ENCODE results near the gene ACKR3.

Gene ACKR3

DNA sequence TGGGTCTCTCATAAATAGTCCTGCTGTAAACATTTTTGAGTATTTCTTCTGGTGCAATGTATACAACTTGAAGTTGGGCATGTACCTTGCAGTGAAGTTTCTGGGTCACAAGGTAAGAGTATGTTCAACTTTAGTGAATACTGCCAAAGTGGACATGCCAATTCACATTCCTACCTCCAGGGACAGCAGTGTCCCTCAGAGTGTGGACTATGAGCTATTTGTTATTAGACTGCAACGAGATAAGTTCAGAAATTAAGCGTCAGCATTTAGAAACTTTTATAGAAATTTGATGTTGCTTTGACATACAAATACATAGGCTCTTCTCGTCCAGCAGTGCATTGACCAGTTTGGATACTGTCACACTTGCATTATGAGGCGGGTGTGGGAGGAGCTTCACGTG is 7.2 kb upstream of the ACKR3 start:
- no peaks in the 10 kb centered on the region for H3K4me1 ChIP-seq (ENCODE audit: control insufficient read depth, insufficient read depth, low read length)

DNA sequence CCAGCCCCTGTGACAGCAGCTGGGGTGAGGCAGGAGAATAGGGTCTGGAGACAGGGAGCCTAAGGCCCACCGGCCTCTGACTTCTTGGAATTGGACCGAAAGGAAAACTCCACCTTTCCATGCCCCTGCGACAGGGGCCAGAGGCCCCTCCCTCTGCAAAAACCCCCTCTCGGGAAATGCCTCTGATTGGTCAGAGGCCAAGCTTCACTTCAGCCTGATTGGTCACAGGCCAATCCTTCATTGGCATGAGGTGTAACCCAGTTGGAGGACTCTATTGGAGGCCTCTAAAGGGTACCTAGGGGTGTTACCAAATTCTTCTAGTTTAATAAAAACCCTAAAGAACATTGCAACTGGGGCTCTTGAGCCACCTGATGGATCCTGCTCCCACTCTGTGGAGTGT is 5.7 kb upstream of the ACKR3 start:
- H3K9me3 ChIP-seq (ENCODE audit: control insufficient read depth, low read length) = no peaks in the 10 kb centered on the region
- H3K27me3 ChIP-seq (ENCODE audit: control insufficient read depth, insufficient read depth, low read length) = peaks cover 10% of the 10 kb centered on the region
- peaks cover 4% of the 10 kb centered on the region for H3K4me1 ChIP-seq (ENCODE audit: control insufficient read depth, insufficient read depth, low read length)
- H3K36me3 ChIP-seq (ENCODE audit: control insufficient read depth, insufficient read depth, low read length) = no peaks in the 10 kb centered on the region
- H3K4me3 ChIP-seq (ENCODE audit: low read length) = no peak overlapping the region
- no peak overlapping the region for H3K9ac ChIP-seq (ENCODE audit: low read length)

More for the DNA sequence above, 7.2 kb upstream of the ACKR3 start:
- H3K27me3 ChIP-seq (ENCODE audit: control insufficient read depth, insufficient read depth, low read length) = peaks cover 5% of the 10 kb centered on the region
- no peak overlapping the region for H3K4me3 ChIP-seq (ENCODE audit: low read length)
- H3K9me3 ChIP-seq (ENCODE audit: control insufficient read depth, low read length) = no peaks in the 10 kb centered on the region
- H3K9ac ChIP-seq (ENCODE audit: low read length) = no peak overlapping the region
- no peaks in the 10 kb centered on the region for H3K36me3 ChIP-seq (ENCODE audit: control insufficient read depth, insufficient read depth, low read length)

DNA sequence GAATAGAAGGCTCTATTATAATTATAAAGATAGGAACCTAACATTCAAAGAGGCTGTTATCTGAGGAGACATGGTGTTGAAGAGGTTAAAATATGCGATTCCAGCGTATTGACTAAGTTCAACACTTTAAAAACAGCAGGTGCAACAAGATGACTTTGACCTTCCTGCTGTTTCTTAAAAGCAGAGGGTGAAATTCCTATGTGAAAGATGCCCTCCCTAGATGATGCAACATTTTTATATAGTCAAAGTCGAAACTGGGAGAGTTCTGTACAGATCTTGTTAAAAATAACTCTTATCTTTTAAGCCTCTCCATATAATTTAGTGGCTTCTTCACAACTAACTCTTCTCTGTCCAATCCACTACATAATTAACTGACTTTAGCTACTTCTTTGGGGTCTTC is 4.4 kb upstream of the ACKR3 start:
- H3K9ac ChIP-seq (ENCODE audit: low read length) = no peak overlapping the region
- no peaks in the 10 kb centered on the region for H3K36me3 ChIP-seq (ENCODE audit: control insufficient read depth, insufficient read depth, low read length)
- H3K4me1 ChIP-seq (ENCODE audit: control insufficient read depth, insufficient read depth, low read length) = peaks cover 16% of the 10 kb centered on the region
- H3K9me3 ChIP-seq (ENCODE audit: control insufficient read depth, low read length) = no peaks in the 10 kb centered on the region
- peaks cover 10% of the 10 kb centered on the region for H3K27me3 ChIP-seq (ENCODE audit: control insufficient read depth, insufficient read depth, low read length)
- H3K4me3 ChIP-seq (ENCODE audit: low read length) = no peak overlapping the region

DNA sequence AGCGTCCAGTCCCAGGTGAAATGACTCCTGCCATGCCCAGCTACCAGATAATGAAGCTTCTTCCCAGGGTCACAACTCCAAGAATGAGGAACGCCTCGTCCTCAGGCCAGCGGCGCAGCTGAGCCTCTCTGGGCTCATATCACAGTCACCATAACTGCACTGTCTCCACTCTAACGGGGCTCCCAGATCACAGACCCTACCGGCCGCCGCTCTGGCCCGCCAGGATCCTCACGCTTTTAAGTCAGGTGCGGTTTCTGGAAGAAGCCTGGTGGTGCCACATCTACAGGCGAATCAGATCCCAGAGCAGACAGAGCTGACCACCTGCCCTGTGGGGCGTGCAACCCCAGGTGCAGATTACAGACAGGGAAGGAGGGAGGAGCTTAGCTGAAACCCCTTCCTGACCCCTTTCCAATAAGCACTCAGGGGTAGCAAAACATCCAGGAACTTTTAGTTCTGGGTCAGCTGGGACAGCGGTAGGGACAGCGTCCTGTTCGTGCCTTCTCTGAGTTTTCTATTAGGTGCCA is 3.7 kb upstream of the ACKR3 start:
- no peaks in the 10 kb centered on the region for H3K36me3 ChIP-seq (ENCODE audit: control insufficient read depth, insufficient read depth, low read length)

DNA sequence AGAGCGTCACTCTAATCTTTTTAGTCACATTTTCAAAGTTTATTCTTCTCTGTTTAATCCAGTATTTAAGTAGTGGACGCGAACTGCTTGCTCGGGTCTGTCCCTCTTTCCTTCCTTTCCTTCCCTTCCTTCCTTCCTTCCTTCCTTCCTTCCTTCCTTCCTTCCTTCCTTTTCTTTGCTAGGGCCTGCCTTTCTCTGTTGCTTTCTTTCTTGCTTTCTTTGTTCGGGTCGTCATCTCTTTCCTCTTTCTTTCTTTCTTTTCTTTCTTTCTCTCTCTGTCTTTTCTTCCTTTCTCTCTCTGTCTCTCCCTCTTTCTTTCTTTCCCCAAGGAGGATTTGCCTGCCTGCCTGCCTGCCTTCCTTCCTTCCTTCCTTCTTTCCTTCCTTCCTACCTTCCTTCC is 3.0 kb upstream of the ACKR3 start:
- peaks cover 19% of the 10 kb centered on the region for H3K4me1 ChIP-seq (ENCODE audit: control insufficient read depth, insufficient read depth, low read length)
- H3K36me3 ChIP-seq (ENCODE audit: control insufficient read depth, insufficient read depth, low read length) = no peaks in the 10 kb centered on the region
- no peak overlapping the region for H3K9ac ChIP-seq (ENCODE audit: low read length)
- no peak overlapping the region for H3K4me3 ChIP-seq (ENCODE audit: low read length)
- H3K9me3 ChIP-seq (ENCODE audit: control insufficient read depth, low read length) = no peaks in the 10 kb centered on the region
- H3K27me3 ChIP-seq (ENCODE audit: control insufficient read depth, insufficient read depth, low read length) = peaks cover 14% of the 10 kb centered on the region

More for the DNA sequence above, 3.7 kb upstream of the ACKR3 start:
- Histone ChIP-seq H3K9me3 (ENCODE audit: control insufficient read depth, low read length) (no peaks in the 10 kb centered on the region), H3K9ac (ENCODE audit: low read length) (no peak overlapping the region), H3K27me3 (ENCODE audit: control insufficient read depth, insufficient read depth, low read length) (peaks cover 11% of the 10 kb centered on the region), H3K4me1 (ENCODE audit: control insufficient read depth, insufficient read depth, low read length) (peaks cover 19% of the 10 kb centered on the region), H3K4me3 (ENCODE audit: low read length) (no peak overlapping the region)

DNA sequence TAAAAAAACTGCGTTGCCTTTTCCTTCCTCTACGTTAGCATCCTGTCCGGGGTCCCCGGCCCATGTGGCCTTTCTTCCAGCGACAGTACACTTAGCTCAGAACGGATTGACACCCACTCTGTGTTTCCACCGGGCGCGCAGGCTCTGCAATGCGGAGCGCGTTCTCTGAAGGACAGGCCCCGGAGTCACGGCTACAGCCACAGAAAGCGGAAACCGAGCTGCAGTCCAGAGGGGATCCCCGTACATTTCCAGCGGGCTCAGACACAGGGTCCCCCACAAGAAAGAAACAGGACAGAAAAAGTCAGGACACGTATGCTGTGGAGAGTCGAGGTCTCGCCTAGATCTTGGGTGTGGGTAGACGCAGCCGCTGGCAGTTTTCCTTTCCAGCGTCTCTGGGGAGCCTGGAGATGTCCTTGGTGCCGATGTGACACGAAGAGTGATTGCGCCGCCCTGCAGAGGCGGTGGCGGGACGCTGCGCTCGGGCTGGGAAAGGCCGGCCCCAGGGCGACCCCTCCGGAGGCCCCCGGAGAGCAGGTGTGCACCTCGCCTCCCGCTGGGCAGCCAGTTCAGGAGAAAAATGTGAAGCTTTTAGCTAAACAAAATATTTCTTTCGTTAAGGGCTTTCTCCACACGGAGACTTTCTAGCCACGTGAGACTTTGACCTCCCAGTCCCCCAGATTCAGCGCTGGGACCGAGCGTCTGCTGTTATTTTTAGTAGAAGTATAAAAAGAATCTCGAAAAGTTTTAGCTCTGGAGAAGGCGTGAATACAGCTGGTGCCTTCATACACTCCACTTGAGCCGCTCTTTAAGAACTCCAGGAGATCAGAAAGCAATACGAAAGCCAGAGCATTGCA is 1.3 kb upstream of the ACKR3 start:
- Histone ChIP-seq H3K4me1 (ENCODE audit: control insufficient read depth, insufficient read depth, low read length) (peaks cover 19% of the 10 kb centered on the region), H3K9ac (ENCODE audit: low read length) (peak overlapping the region; percentile 35), H3K4me3 (ENCODE audit: low read length) (peak overlapping the region; percentile 24), H3K9me3 (ENCODE audit: control insufficient read depth, low read length) (no peaks in the 10 kb centered on the region), H3K36me3 (ENCODE audit: control insufficient read depth, insufficient read depth, low read length) (no peaks in the 10 kb centered on the region), H3K27me3 (ENCODE audit: control insufficient read depth, insufficient read depth, low read length) (peaks cover 14% of the 10 kb centered on the region)

DNA sequence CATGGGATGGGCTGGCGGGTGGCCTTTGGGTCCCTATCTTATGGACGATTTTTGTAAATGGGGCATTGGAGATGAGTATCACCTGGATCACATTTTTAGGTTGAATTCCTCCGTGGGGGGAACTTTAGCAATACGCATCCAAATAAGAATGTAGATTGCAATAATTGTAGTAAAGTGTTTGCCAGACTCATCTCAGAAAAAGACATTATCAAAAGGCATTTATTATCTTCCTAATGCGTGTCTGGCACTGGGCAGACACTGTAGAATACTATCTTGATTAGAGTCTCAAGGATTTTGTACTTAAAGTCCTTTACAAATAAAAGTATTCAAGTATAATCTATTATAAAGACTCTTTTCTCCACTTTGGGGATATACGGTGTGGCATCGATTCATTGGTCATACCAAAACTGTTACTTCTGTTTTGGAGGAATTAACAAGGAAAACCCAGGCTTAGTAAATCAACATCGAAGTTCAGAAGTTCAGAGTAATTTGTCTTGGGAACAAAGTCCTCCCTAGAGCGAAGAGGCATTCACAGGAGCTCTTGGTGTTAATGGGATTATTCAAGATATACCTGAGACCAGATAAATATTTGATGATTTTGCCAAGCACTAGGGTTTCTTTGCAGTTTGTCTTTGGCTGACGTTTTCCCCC is 578 bp upstream of the ACKR3 start:
- Histone ChIP-seq H3K9me3 (ENCODE audit: control insufficient read depth, low read length) (no peaks in the 10 kb centered on the region), H3K36me3 (ENCODE audit: control insufficient read depth, insufficient read depth, low read length) (no peaks in the 10 kb centered on the region), H3K27me3 (ENCODE audit: control insufficient read depth, insufficient read depth, low read length) (peaks cover 14% of the 10 kb centered on the region), H3K4me3 (ENCODE audit: low read length) (no peak overlapping the region), H3K9ac (ENCODE audit: low read length) (no peak overlapping the region), H3K4me1 (ENCODE audit: control insufficient read depth, insufficient read depth, low read length) (peaks cover 19% of the 10 kb centered on the region)

DNA sequence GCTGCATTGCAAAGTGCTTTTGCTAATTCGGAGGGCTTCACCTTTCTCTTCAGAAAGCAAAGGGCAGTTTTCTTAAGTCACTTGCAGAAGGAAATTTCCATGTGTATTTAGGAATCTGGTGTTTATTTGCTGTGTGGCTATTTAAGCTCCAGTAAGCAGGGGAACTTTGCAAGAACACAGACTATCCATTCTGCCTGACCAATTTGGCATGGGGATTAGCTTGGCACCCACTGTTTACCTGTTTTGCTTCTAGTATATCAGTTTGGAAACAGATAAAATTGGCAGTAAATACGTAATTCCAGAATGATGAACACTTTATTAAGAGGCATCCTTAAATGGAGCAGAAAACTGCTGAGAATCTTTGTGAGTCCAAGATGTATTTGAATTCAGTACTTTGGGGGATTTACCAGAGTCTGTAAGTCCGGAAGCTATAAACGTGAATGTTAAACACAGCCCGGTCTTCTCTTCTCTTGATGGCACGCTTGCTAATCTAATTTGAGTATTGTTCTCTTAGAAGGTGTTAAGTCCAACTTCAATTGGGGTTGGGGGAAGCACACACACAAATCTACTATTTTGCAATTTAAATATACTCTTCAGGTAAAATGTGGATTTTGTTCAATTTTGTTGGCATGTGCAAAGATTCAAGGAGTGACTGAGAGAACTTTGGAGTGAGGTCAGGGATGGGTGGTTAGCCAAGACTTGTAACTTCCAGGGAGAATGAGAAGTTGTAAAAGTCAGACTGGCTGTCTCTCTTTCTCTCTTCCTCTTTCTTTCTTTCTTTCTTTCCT is 650 bp downstream of the ACKR3 start:
- peaks cover 19% of the 10 kb centered on the region for H3K4me1 ChIP-seq (ENCODE audit: control insufficient read depth, insufficient read depth, low read length)
- H3K4me3 ChIP-seq (ENCODE audit: low read length) = no peak overlapping the region
- H3K36me3 ChIP-seq (ENCODE audit: control insufficient read depth, insufficient read depth, low read length) = no peaks in the 10 kb centered on the region
- H3K9me3 ChIP-seq (ENCODE audit: control insufficient read depth, low read length) = no peaks in the 10 kb centered on the region
- peak overlapping the region; percentile 38 for H3K9ac ChIP-seq (ENCODE audit: low read length)
- peaks cover 14% of the 10 kb centered on the region for H3K27me3 ChIP-seq (ENCODE audit: control insufficient read depth, insufficient read depth, low read length)

DNA sequence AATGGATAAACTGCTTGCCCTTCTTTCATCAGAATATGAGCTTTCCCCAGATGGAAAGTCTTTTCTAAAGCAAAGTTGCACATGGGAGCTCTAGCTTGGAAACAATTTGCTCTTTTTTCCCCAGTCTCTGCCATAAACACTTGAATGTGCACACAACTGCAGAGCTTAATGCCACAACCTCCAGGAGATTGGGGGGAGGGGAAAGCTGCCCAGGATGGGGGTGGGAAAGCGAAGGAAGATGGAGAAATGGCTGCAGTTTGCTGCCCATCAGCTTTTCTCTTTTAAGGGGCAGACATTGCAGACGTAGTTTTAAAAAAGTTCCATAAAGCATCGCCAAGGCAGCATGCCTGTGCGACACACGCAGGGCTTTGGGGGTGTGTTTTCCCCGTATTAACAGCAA is 1.5 kb downstream of the ACKR3 start:
- Histone ChIP-seq H3K36me3 (ENCODE audit: control insufficient read depth, insufficient read depth, low read length) (no peaks in the 10 kb centered on the region), H3K4me1 (ENCODE audit: control insufficient read depth, insufficient read depth, low read length) (peaks cover 19% of the 10 kb centered on the region), H3K9ac (ENCODE audit: low read length) (no peak overlapping the region), H3K4me3 (ENCODE audit: low read length) (no peak overlapping the region), H3K9me3 (ENCODE audit: control insufficient read depth, low read length) (no peaks in the 10 kb centered on the region), H3K27me3 (ENCODE audit: control insufficient read depth, insufficient read depth, low read length) (peaks cover 9% of the 10 kb centered on the region)

DNA sequence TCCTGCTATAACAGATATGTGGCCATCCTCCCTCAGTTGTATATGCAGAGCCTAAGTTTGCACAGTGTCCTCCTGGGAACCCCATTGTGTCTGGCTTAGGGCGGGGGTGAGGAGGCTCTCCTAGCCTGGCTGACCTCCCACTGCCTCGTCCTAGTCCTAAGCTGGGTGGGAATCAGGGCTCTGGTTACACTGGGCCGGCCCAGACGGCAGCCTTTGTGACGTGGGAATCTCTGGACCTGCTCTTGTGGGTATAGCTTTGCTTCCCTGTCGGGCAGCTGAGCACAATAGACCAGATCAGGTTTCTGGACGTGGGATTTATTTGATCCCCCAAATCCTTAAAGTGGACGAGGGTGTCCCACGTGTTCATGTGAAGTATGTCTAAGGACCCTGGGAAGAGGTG is 2.9 kb downstream of the ACKR3 start:
- Histone ChIP-seq H3K4me3 (ENCODE audit: low read length) (no peak overlapping the region), H3K9me3 (ENCODE audit: control insufficient read depth, low read length) (no peaks in the 10 kb centered on the region), H3K27me3 (ENCODE audit: control insufficient read depth, insufficient read depth, low read length) (peaks cover 9% of the 10 kb centered on the region), H3K9ac (ENCODE audit: low read length) (no peak overlapping the region), H3K4me1 (ENCODE audit: control insufficient read depth, insufficient read depth, low read length) (peaks cover 19% of the 10 kb centered on the region), H3K36me3 (ENCODE audit: control insufficient read depth, insufficient read depth, low read length) (no peaks in the 10 kb centered on the region)

DNA sequence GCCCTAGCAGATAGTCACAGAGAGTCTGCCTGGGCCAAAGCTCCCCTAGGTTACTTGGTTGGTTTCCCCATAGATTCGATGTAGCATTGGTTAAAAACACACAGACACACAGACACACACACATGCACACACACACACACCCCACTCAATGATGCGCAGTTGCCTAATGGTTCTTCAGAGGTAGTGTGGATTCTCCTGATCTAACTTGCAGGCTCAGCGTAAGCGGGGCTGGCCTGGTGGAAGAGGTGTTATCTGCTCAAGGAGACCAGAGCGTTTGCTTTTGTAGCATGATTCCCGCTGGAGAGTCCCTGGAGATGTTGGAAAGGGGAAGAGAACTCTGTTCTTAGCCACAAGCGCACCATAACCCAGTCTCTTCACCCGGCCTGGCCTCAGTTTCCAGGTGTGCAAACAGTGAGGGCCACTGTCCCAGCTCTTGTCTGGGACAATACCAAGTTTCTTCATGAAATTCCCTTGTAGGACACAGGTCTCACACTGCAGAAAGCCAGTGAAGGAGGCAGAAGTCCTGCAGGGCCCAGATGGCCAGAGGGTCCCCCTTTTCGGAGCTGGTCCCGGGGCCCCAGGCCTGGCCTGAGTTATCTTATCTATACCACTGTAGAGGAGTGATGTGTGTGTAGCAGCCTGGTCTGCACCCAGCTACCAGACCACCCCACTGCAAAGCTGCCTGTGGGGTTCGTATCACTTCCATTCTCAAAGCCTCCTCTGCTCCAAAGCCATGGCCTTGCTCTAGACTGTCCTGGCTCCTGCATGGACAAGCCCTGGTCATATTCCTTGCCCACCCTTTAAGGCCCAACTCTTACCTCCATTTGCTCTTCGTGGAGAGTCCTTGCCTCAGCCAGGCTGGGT is 3.7 kb downstream of the ACKR3 start:
- Histone ChIP-seq H3K9me3 (ENCODE audit: control insufficient read depth, low read length) (no peaks in the 10 kb centered on the region), H3K4me1 (ENCODE audit: control insufficient read depth, insufficient read depth, low read length) (peaks cover 19% of the 10 kb centered on the region), H3K9ac (ENCODE audit: low read length) (no peak overlapping the region), H3K4me3 (ENCODE audit: low read length) (no peak overlapping the region), H3K36me3 (ENCODE audit: control insufficient read depth, insufficient read depth, low read length) (no peaks in the 10 kb centered on the region), H3K27me3 (ENCODE audit: control insufficient read depth, insufficient read depth, low read length) (peaks cover 5% of the 10 kb centered on the region)

Measured in mucosa of stomach (tissue), 1 donor.